ENCODE measurements around the gene AKR1B1. TPM values are rescaled to one million over a fixed set of nuclear protein-coding genes. Genes with fewer than 3 reads are reported as not detected.

Gene AKR1B1
- total and polyA plus RNA-seq, 2 of the 13 experiments (the other 11 are each of a cell fraction or from before 2014, with no cell fraction given) = 89.9 to 133 TPM

DNA sequence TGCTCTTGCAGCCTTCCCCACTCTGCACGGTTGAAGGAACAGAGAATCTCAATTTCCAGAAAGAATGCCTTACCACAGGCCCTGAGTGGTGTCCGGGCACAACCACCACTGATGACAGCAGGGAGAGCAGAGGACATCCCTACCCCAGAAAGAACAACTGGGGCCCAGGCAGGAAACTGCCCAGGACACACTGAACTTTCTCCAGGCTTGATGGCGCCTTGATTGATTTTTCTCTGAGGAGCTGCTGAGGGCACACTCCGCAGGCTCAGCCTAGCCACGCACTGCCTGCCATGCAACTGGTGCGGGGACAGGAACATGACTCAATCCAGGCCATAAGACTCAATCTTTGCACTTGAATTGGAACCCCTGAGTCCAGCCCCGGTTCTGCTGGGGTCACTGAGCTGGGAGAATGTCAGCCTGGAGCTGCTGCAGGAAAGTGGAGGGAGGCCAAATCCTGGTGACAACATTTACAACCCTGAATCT lies 5.9 kb downstream of the AKR1B1 start:
- Histone ChIP-seq H2AFZ (ENCODE audit: low read length) (no peak overlapping the region), H3K9ac (ENCODE audit: insufficient read depth, low read depth, low read length) (no peak overlapping the region), H3K4me2 (ENCODE audit: low read depth, low read length) (no peak overlapping the region), H3K36me3 (replicated peaks in 1 of 2; ENCODE audit: control insufficient read depth in 1 of 2, insufficient read depth in 2 of 2, low read length in 2 of 2) (peaks cover 16 to 38% of the 10 kb centered on the region in 2 experiments), H3K4me1 (ENCODE audit: insufficient read depth, low read length) (peaks cover 25% of the 10 kb centered on the region), H3K27me3 (ENCODE audit: control insufficient read depth in 1 of 2, insufficient read depth in 2 of 2, low read length in 2 of 2) (no peaks in the 10 kb centered on the region), H3K4me3 (replicated peaks in 1 of 3; ENCODE audit: insufficient read depth in 1 of 3, low read depth in 2 of 3, low read length in 3 of 3) (no peak overlapping the region), H3K27ac (ENCODE audit: extremely low read length, insufficient read depth, low read length) (no peak overlapping the region), H3K79me2 (ENCODE audit: insufficient read depth, low read length) (peaks cover 18% of the 10 kb centered on the region), H4K20me1 (ENCODE audit: insufficient read depth, low read length) (no peaks in the 10 kb centered on the region), H3K9me3 (ENCODE audit: low read length) (no peaks in the 10 kb centered on the region)
- DNase-seq (ENCODE audit: low spot score) (no peak), FAIRE-seq (no peak), ATAC-seq (no peak; the same call in 2 of the 3 replicates)
- intact Hi-C loops (cut with micrococcal nuclease; ENCODE audit: unreplicated experiment) (no loop called here), in situ Hi-C loops (cut with HindIII; ENCODE audit: extremely low pct_ligation_motif_present, low pct_unique_long_range_greater_than_20kb) (no loop called here)
- WGBS (ENCODE audit: low lambda C conversion rate) = 83% methylated on average over 3 of the region's 7 CpGs
- TF ChIP-seq ZBTB33 (CRISPR knock-in tag; IDR thresholded peaks at IDR 0.05) (peak; percentile 89), ZNF691 (CRISPR knock-in tag; IDR thresholded peaks at IDR 0.05; ENCODE audit: borderline replicate concordance, low read depth) (no peak)
- CTCF ChIA-PET (ENCODE audit: low intra/inter-chr PET ratio, low total read pairs) = no interaction called here
- POLR2A ChIA-PET = no interaction called here
- no TSS peak for BruUV-seq (replicated peaks)

GRCh38 chr7:134452419-134452838 lies 6.5 kb downstream of the AKR1B1 start:
- Histone ChIP-seq H3K9me3 (ENCODE audit: low read length) (no peaks in the 10 kb centered on the region), H2AFZ (ENCODE audit: low read length) (no peak overlapping the region), H3K27ac (ENCODE audit: extremely low read length, insufficient read depth, low read length) (no peak overlapping the region), H3K4me1 (ENCODE audit: insufficient read depth, low read length) (peaks cover 19% of the 10 kb centered on the region), H3K4me3 (replicated peaks in 1 of 3; ENCODE audit: insufficient read depth in 1 of 3, low read depth in 2 of 3, low read length in 3 of 3) (no peak overlapping the region), H3K9ac (ENCODE audit: insufficient read depth, low read depth, low read length) (no peak overlapping the region), H3K79me2 (ENCODE audit: insufficient read depth, low read length) (peaks cover 12% of the 10 kb centered on the region), H3K4me2 (ENCODE audit: low read depth, low read length) (no peak overlapping the region), H3K36me3 (replicated peaks in 1 of 2; ENCODE audit: control insufficient read depth in 1 of 2, insufficient read depth in 2 of 2, low read length in 2 of 2) (peaks cover 18 to 44% of the 10 kb centered on the region in 2 experiments), H4K20me1 (ENCODE audit: insufficient read depth, low read length) (no peaks in the 10 kb centered on the region), H3K27me3 (ENCODE audit: control insufficient read depth in 1 of 2, insufficient read depth in 2 of 2, low read length in 2 of 2) (no peaks in the 10 kb centered on the region)
- POLR2A ChIA-PET = no interaction called here
- BruUV-seq (replicated peaks) = no TSS peak
- intact Hi-C loops (cut with micrococcal nuclease; ENCODE audit: unreplicated experiment) (no loop called here), in situ Hi-C loops (cut with HindIII; ENCODE audit: extremely low pct_ligation_motif_present, low pct_unique_long_range_greater_than_20kb) (no loop called here)
- no peak for DNase-seq (ENCODE audit: low spot score)
- CTCF ChIA-PET (ENCODE audit: low intra/inter-chr PET ratio, low total read pairs) = no interaction called here
- ATAC-seq = no peak
- 97% methylated on average over 5 of the region's 5 CpGs for WGBS (ENCODE audit: low lambda C conversion rate)
- FAIRE-seq = no peak
- TF ChIP-seq ZMYM4 (CRISPR knock-in tag; IDR thresholded peaks at IDR 0.05) (no peak), MTF1 (CRISPR knock-in tag; IDR thresholded peaks at IDR 0.05) (no peak), POLR2A (IDR thresholded peaks at IDR 0.05; ENCODE audit: insufficient read depth in 1 of 2, low read depth in 2 of 2, low read length in 2 of 2) (no peak), ZFP36L2 (CRISPR knock-in tag; IDR thresholded peaks at IDR 0.05) (no peak), RARA (CRISPR knock-in tag; IDR thresholded peaks at IDR 0.05) (no peak), GPN1 (CRISPR knock-in tag; IDR thresholded peaks at IDR 0.05; ENCODE audit: borderline replicate concordance) (no peak), ZNF547 (CRISPR knock-in tag; IDR thresholded peaks at IDR 0.05) (no peak), NR3C1 (CRISPR knock-in tag; IDR thresholded peaks at IDR 0.05) (no peak), SNAI1 (CRISPR knock-in tag; IDR thresholded peaks at IDR 0.05; ENCODE audit: borderline replicate concordance) (no peak), BRCA1 (CRISPR knock-in tag; IDR thresholded peaks at IDR 0.05) (no peak), GMEB1 (CRISPR knock-in tag; IDR thresholded peaks at IDR 0.05; ENCODE audit: borderline replicate concordance) (no peak), PHF8 (CRISPR knock-in tag; IDR thresholded peaks at IDR 0.05) (no peak)
- TF ChIP-seq, protein P1, sequence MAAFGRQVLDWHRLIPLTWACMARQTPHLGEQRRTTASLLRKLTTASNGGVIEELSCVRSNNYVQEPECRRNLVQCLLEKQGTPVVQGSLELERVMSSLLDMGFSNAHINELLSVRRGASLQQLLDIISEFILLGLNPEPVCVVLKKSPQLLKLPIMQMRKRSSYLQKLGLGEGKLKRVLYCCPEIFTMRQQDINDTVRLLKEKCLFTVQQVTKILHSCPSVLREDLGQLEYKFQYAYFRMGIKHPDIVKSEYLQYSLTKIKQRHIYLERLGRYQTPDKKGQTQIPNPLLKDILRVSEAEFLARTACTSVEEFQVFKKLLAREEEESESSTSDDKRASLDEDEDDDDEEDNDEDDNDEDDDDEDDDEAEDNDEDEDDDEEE (CRISPR knock-in tag; IDR thresholded peaks at IDR 0.05) = no peak

Measured in HepG2 (cell line).